Tibial artery (tissue), 4 donors: Measurements from ENCODE around the gene RGS19.

Experiments used
- DNase-seq, 2 donors: peaks; one replicate each; pipeline ENCODE4 v3.0.0-alpha.2; 2019
- H3K27ac ChIP-seq, 2 donors: fragments of 200-600 bp; sonication (generic) in 1 of 2; 1 replicate in 1 of 2; 2 replicates in 1 of 2; pipeline ENCODE4 v1.5.1; 2018 to 2019; ENCODE audit warnings: mild to moderate bottlenecking in 1 of 2
- H3K27me3 ChIP-seq, 2 donors: fragments of 200-600 bp; sonication (generic) in 1 of 2; one replicate each; pipeline versions ENCODE4 v1.5.1 to v1.6.0; 2016 to 2019
- H3K36me3 ChIP-seq, 3 donors: fragments of 200-600 bp; sonication (generic) in 2 of 3; one replicate each; pipeline ENCODE4 v1.5.1; 2016 to 2019; ENCODE audit warnings: mild to moderate bottlenecking in 2 of 3
- H3K4me1 ChIP-seq, 4 donors: fragments of 200-600 bp; sonication (generic) in 2 of 4; 1 replicate in 3 of 4; 2 replicates in 1 of 4; pipeline ENCODE4 v1.5.1; 2016 to 2019
- H3K4me3 ChIP-seq, 2 donors: fragments of 200-600 bp; sonication (generic) in 1 of 2; 1 replicate in 1 of 2; 2 replicates in 1 of 2; pipeline ENCODE4 v1.5.1; 2018 to 2019; ENCODE audit warnings: mild to moderate bottlenecking in 2 of 2
- H3K9me3 ChIP-seq, 3 donors: fragments of 200-600 bp; sonication (generic) in 1 of 3; one replicate each; pipeline ENCODE4 v1.5.1; 2016 to 2019
- intact Hi-C: fragments of 100-400 bp; cut with DNase I; formaldehyde crosslinking; loops from one replicate; pipeline ENCODE4 v1.15.0; 2023; ENCODE audit warnings: low total_unique reads
- TF ChIP-seq, protein P1 (sequence below), 2 experiments: fragments of 200-600 bp in 1 of 2; fragments of 450-650 bp in 1 of 2; IDR thresholded peaks; one replicate each; pipeline ENCODE4 v1.5.1; 2017 to 2019; ENCODE audit warnings: antibody characterized with exemption in 2 of 2, mild to moderate bottlenecking in 1 of 2, moderate library complexity in 1 of 2

Gene RGS19

GRCh38 chr20:64116541-64117431 lies 37.5 kb upstream of the RGS19 start:
- no peaks in the 10 kb centered on the region for H3K36me3 ChIP-seq
- H3K4me3 ChIP-seq: no peak overlapping the region
- peaks cover 0 to 28% of the 10 kb centered on the region in 2 donors for H3K27me3 ChIP-seq
- TF ChIP-seq, protein P1, sequence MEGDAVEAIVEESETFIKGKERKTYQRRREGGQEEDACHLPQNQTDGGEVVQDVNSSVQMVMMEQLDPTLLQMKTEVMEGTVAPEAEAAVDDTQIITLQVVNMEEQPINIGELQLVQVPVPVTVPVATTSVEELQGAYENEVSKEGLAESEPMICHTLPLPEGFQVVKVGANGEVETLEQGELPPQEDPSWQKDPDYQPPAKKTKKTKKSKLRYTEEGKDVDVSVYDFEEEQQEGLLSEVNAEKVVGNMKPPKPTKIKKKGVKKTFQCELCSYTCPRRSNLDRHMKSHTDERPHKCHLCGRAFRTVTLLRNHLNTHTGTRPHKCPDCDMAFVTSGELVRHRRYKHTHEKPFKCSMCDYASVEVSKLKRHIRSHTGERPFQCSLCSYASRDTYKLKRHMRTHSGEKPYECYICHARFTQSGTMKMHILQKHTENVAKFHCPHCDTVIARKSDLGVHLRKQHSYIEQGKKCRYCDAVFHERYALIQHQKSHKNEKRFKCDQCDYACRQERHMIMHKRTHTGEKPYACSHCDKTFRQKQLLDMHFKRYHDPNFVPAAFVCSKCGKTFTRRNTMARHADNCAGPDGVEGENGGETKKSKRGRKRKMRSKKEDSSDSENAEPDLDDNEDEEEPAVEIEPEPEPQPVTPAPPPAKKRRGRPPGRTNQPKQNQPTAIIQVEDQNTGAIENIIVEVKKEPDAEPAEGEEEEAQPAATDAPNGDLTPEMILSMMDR (IDR thresholded peaks at IDR 0.05): no peak
- peaks cover 0 to 9% (median 5%) of the 10 kb centered on the region in 4 donors for H3K4me1 ChIP-seq
- H3K9me3 ChIP-seq: no peaks in the 10 kb centered on the region
- DNase-seq: peak in 1 of 2 donors; percentile 53
- intact Hi-C loops: no loop called here
- H3K27ac ChIP-seq: no peak overlapping the region

GRCh38 chr20:64116016-64116415 lies 36.7 kb upstream of the RGS19 start:
- Histone ChIP-seq H3K36me3 (no peaks in the 10 kb centered on the region), H3K4me3 (no peak overlapping the region), H3K9me3 (no peaks in the 10 kb centered on the region), H3K27me3 (peaks cover 0 to 20% of the 10 kb centered on the region in 2 donors), H3K27ac (no peak overlapping the region), H3K4me1 (peaks cover 0 to 9% (median 5%) of the 10 kb centered on the region in 4 donors)
- TF ChIP-seq, protein P1 (IDR thresholded peaks at IDR 0.05): no peak
- DNase-seq: peak in 1 of 2 donors; percentile 37
- intact Hi-C loops: no loop called here

GRCh38 chr20:64115171-64115911 lies 36.0 kb upstream of the RGS19 start:
- Histone ChIP-seq H3K9me3 (no peaks in the 10 kb centered on the region), H3K27ac (no peak overlapping the region), H3K4me3 (no peak overlapping the region), H3K4me1 (peaks cover 0 to 5% (median 4%) of the 10 kb centered on the region in 4 donors), H3K27me3 (peaks cover 0 to 18% of the 10 kb centered on the region in 2 donors), H3K36me3 (no peaks in the 10 kb centered on the region)
- TF ChIP-seq, protein P1 (IDR thresholded peaks at IDR 0.05): no peak
- intact Hi-C loops: no loop called here
- peak in 1 of 2 donors; percentile 59 for DNase-seq

DNA sequence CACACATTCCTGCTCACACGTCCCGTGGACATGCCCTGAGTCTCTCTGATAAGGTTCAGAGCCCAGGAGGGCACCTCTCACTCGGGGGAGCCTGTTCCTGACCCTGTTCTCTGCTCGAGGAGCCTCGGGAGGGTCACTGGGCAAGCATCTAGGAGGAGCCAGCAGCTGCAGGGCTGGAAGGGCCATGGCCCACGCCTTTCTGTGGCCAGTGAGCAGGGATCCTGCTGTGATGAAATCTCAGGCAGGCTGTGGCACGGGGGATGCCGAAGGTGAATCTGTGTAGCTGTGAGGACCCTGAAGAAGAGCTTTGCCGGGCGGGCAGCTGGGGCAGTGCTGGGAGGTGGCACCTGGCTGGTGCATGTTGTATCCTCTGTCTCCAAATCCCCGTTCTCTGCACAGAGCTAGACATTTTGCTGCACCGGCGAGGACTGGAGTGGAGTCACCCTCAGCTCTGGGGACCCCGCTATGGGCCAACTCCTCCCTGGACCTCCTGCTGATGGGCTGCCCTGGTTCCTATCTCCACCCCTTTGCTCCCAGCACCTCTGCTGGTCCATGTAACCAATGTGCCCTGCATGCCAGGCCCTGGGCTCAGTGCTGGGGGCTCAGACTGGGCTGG lies 35.1 kb upstream of the RGS19 start:
- H3K27ac ChIP-seq: no peak overlapping the region
- H3K27me3 ChIP-seq: peaks cover 0 to 18% of the 10 kb centered on the region in 2 donors
- intact Hi-C loops: no loop called here
- TF ChIP-seq, protein P1 (IDR thresholded peaks at IDR 0.05): no peak
- H3K9me3 ChIP-seq: no peaks in the 10 kb centered on the region
- peak in 1 of 2 donors; percentile 54 for DNase-seq
- no peaks in the 10 kb centered on the region for H3K36me3 ChIP-seq
- no peak overlapping the region for H3K4me3 ChIP-seq
- H3K4me1 ChIP-seq: no peaks in the 10 kb centered on the region

DNA sequence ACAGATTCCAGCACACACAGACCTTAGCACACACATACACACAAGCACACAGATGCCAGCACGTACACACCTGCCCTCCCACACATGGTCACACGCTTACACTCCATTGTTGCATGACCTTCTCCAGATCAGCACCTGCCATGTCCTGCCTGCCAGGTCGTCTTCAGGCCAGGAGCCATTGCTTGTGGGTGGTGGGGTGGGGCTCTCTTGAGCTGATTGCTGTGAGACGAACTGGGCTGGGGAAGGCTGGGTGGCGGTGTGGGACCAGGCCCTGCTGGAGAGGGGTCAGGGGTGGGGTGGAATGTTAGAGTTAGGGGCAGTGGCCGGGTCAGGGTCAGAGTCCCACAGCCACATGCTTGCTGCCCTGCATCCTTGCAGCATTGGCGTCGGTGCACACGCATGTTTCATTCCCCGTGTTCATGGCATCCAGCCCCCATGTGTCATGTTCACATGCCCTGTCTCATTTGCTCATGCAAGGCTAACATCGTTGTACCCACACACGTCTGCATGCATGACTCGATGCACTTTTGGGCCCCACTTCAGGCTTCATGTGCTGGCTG lies 34.6 kb upstream of the RGS19 start:
- H3K36me3 ChIP-seq: no peaks in the 10 kb centered on the region
- TF ChIP-seq, protein P1 (IDR thresholded peaks at IDR 0.05): no peak
- intact Hi-C loops: no loop called here
- H3K4me3 ChIP-seq: no peak overlapping the region
- no peaks in the 10 kb centered on the region for H3K9me3 ChIP-seq
- peak in 1 of 2 donors; percentile 44 for DNase-seq
- H3K4me1 ChIP-seq: no peaks in the 10 kb centered on the region
- H3K27ac ChIP-seq: no peak overlapping the region
- peaks cover 0 to 19% of the 10 kb centered on the region in 2 donors for H3K27me3 ChIP-seq
